Calu3 (cell line): ENCODE data around the gene RANBP1. TPM values are rescaled to one million over a fixed set of nuclear protein-coding genes. Genes with fewer than 3 reads are reported as not detected.

Source experiments
- BruUV-seq: library from RNA; stranded (reverse); fragments of 400-500 nt; replicated peaks from 2 replicates; lab custom pipeline; 2021; lab: Mats Ljungman, UMichigan
- CTCF ChIA-PET: fragments of 300-600 bp; sonication (Branson Sonifier 250); formaldehyde crosslinking; loops from one replicate; lab custom pipeline; 2022; ENCODE audit warnings: antibody characterized with exemption; lab: Charles Lee
- DNase-seq: peaks from one replicate; pipeline ENCODE4 v3.0.0; 2022
- H3K27ac Mint-ChIP-seq: one replicate; pipeline ENCODE4 v1.8.0; 2022; ENCODE audit warnings: mixed read lengths; ENCODE audit not compliant: unreplicated experiment
- H3K27me3 Mint-ChIP-seq: one replicate; pipeline ENCODE4 v1.8.0; 2022; ENCODE audit warnings: mixed read lengths; ENCODE audit not compliant: unreplicated experiment
- H3K36me3 Mint-ChIP-seq: one replicate; pipeline ENCODE4 v1.8.0; 2022; ENCODE audit warnings: mild to moderate bottlenecking, moderate library complexity, mixed read lengths; ENCODE audit not compliant: insufficient read depth, unreplicated experiment
- H3K4me1 Mint-ChIP-seq: one replicate; pipeline ENCODE4 v1.8.0; 2022; ENCODE audit warnings: mild to moderate bottlenecking, low read depth, mixed read lengths; ENCODE audit not compliant: unreplicated experiment
- H3K4me3 Mint-ChIP-seq: one replicate; pipeline ENCODE4 v1.8.0; 2022; ENCODE audit warnings: mild to moderate bottlenecking, low read depth, moderate library complexity, mixed read lengths; ENCODE audit not compliant: unreplicated experiment
- H3K9me3 Mint-ChIP-seq: one replicate; pipeline ENCODE4 v1.8.0; 2022; ENCODE audit warnings: low read depth, mixed read lengths; ENCODE audit not compliant: unreplicated experiment
- intact Hi-C: fragments of 100-400 bp; cut with micrococcal nuclease; formaldehyde crosslinking; loops from one replicate; pipeline ENCODE4 v1.10.0; 2022; ENCODE audit not compliant: unreplicated experiment
- total RNA-seq: library from RNA; stranded (reverse); gene quantifications from 2 replicates; pipeline ENCODE4 v1.2.3, GENCODE V29; 2022
- TF ChIP-seq, protein P1 (sequence below): fragments of 200-600 bp; IDR thresholded peaks from one replicate; pipeline ENCODE4 v1.8.0; 2022; ENCODE audit warnings: antibody characterized with exemption; ENCODE audit not compliant: unreplicated experiment

Gene RANBP1
- total RNA-seq, 1 experiment from 2014 or later: 208 TPM

GRCh38 chr22:20090730-20091240 is 25.1 kb upstream of the RANBP1 start:
- CTCF ChIA-PET: no interaction called here
- no peaks in the 10 kb centered on the region for H3K9me3 Mint-ChIP-seq
- BruUV-seq: no TSS peak
- no peak overlapping the region for H3K27ac Mint-ChIP-seq
- TF ChIP-seq, protein P1, sequence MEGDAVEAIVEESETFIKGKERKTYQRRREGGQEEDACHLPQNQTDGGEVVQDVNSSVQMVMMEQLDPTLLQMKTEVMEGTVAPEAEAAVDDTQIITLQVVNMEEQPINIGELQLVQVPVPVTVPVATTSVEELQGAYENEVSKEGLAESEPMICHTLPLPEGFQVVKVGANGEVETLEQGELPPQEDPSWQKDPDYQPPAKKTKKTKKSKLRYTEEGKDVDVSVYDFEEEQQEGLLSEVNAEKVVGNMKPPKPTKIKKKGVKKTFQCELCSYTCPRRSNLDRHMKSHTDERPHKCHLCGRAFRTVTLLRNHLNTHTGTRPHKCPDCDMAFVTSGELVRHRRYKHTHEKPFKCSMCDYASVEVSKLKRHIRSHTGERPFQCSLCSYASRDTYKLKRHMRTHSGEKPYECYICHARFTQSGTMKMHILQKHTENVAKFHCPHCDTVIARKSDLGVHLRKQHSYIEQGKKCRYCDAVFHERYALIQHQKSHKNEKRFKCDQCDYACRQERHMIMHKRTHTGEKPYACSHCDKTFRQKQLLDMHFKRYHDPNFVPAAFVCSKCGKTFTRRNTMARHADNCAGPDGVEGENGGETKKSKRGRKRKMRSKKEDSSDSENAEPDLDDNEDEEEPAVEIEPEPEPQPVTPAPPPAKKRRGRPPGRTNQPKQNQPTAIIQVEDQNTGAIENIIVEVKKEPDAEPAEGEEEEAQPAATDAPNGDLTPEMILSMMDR: no peak
- H3K36me3 Mint-ChIP-seq: peaks cover 76% of the 10 kb centered on the region
- no peaks in the 10 kb centered on the region for H3K4me1 Mint-ChIP-seq
- H3K4me3 Mint-ChIP-seq: no peak overlapping the region
- no peak for DNase-seq
- intact Hi-C loops: no loop called here
- no peaks in the 10 kb centered on the region for H3K27me3 Mint-ChIP-seq

DNA sequence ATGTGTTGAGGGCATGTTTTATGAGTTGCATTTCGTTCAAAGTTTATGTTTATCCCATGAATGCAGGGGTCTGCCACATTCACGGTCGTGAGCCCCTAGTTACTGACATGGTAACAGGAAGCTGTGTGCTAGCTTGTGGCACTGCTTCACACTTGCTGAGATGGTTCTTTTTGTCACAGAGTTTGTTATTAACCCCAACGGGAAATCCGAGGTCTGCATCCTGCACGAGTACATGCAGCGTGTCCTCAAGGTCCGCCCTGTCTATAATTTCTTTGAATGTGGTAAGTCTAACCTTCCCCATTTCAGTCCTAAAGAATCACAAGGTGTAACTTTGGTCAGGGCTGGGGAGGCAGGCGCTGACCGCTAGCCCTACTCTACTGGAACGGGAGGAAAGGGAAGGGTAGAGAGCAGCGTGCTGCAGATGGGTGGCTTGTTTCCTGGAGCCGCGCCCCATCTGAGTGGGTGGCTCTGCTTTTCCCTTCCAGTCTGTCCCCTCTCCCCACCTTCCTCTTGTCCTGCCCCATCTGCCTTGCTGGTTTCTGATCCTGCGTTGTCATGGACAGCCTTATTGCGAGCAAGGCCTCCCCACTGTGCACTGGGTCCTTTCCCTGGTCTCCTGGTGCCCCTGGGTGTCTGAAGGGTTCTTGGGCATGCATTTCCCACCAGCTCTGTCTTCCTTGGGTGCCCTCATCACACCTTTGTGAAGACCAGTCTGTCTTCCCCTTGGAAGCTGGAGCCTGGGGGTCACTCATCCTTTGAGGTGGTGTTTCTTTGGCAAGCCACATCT is 24.0 kb upstream of the RANBP1 start:
- H3K9me3 Mint-ChIP-seq: no peaks in the 10 kb centered on the region
- no peak overlapping the region for H3K4me3 Mint-ChIP-seq
- no TSS peak for BruUV-seq
- H3K27me3 Mint-ChIP-seq: no peaks in the 10 kb centered on the region
- no peak for DNase-seq
- no peaks in the 10 kb centered on the region for H3K4me1 Mint-ChIP-seq
- CTCF ChIA-PET: no interaction called here
- TF ChIP-seq, protein P1: no peak
- no peak overlapping the region for H3K27ac Mint-ChIP-seq
- intact Hi-C loops: no loop called here
- peaks cover 78% of the 10 kb centered on the region for H3K36me3 Mint-ChIP-seq

GRCh38 chr22:20092477-20092854 is 23.4 kb upstream of the RANBP1 start:
- CTCF ChIA-PET: no interaction called here
- peaks cover 78% of the 10 kb centered on the region for H3K36me3 Mint-ChIP-seq
- H3K27me3 Mint-ChIP-seq: no peaks in the 10 kb centered on the region
- intact Hi-C loops: no loop called here
- no peak for DNase-seq
- no peak overlapping the region for H3K4me3 Mint-ChIP-seq
- TF ChIP-seq, protein P1: no peak
- no peaks in the 10 kb centered on the region for H3K9me3 Mint-ChIP-seq
- H3K27ac Mint-ChIP-seq: no peak overlapping the region
- BruUV-seq: no TSS peak
- no peaks in the 10 kb centered on the region for H3K4me1 Mint-ChIP-seq

DNA sequence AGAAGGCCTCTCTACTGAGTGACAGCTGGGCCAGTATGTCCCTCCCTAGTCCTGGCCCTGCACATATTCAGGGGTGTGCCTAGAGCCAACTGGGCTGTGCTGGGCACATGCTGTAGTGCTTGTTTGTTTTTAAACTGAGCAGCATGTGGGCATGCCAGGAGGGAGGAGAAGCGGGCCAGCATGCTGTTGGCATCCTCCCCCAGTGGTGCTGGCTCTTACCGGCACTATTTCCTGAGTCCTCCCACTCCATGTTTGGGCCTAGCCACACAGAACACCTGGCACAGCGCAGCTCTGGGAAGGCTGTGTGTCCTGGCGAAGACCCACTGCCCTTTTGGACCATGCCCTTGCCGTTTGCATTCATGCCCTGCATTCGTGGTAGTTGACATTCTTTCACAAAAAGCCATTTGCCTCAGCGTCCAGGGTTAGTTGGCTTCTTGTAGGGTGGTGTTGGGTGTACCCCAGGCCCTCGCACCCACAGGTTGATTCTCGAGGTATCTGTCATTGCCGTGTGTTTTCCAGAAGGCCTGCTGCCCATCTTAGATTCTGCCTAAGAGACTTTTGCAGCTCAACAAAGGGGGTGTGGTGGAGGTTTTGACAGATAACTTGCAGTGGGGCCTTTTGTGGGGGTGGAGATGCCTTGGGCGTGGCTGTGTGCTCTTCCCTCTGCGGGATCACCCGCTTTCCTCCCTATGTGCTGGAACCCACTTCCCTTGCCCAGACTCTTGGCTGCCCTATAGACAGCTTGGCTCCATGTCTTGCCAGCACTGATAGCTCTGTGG is 22.3 kb upstream of the RANBP1 start:
- Mint-ChIP-seq H3K4me1 (no peaks in the 10 kb centered on the region), H3K36me3 (peaks cover 72% of the 10 kb centered on the region), H3K27me3 (no peaks in the 10 kb centered on the region), H3K4me3 (no peak overlapping the region), H3K9me3 (no peaks in the 10 kb centered on the region), H3K27ac (no peak overlapping the region)
- TF ChIP-seq, protein P1: no peak
- no peak for DNase-seq
- no TSS peak for BruUV-seq
- intact Hi-C loops: no loop called here
- CTCF ChIA-PET: no interaction called here
